Lower leg skin (tissue), 4 donors: Measurements from ENCODE around the gene TP53RK. TPM values are rescaled to one million over a fixed set of nuclear protein-coding genes. Genes with fewer than 3 reads are reported as not detected.
A peak's percentile ranks its signal among the peaks of the same experiment; 100 is the strongest.

Experiments used
- DNase-seq, 2 donors: peaks; one replicate each; pipeline ENCODE4 v3.0.0-alpha.2; 2019; ENCODE audit warnings: low spot score in 2 of 2
- H3K4me3 ChIP-seq: fragments of 200-600 bp; sonication (generic); 2 replicates; pipeline ENCODE4 v1.5.1; 2017; ENCODE audit warnings: mild to moderate bottlenecking, low read depth; ENCODE audit not compliant: poor library complexity, severe bottlenecking
- CTCF ChIP-seq, 3 donors: fragments of 450-650 bp; IDR thresholded peaks; one replicate each; pipeline ENCODE4 v1.5.1; 2016; ENCODE audit warnings: antibody characterized with exemption in 3 of 3, mild to moderate bottlenecking in 3 of 3, moderate library complexity in 2 of 3
- POLR2A ChIP-seq, 2 donors: fragments of 450-650 bp; IDR thresholded peaks; one replicate each; pipeline ENCODE4 v1.6.1; 2016 to 2017; ENCODE audit warnings: antibody characterized with exemption in 2 of 2, mild to moderate bottlenecking in 1 of 2, moderate library complexity in 1 of 2
- WGBS, 2 donors: methylation state at CpG; one replicate each; pipeline ENCODE4 v1.1.5; 2018; 5-methylcytosine and 5-hydroxymethylcytosine counted together
- intact Hi-C: fragments of 100-400 bp; cut with DNase I; formaldehyde crosslinking; loops from one replicate; pipeline ENCODE4 v1.15.0; 2023; ENCODE audit warnings: low total_unique reads
- total RNA-seq, 4 donors: library from RNA; depleted of rRNA; stranded (reverse); fragments of >200 nt; gene quantifications; one replicate each; pipeline ENCODE4 v1.1.0, GENCODE V29; 2016

The TP53RK gene
- total RNA-seq, 4 donors from 2014 or later: 19.5 to 28.6 (median 24.0) TPM

GRCh38 chr20:46717818-46718541 is 28.7 kb upstream of the TP53RK start:
- WGBS, 2 donors: 86 to 87% methylated on average over 9 of the region's 9 CpGs
- DNase-seq: no peak
- intact Hi-C loops: no loop called here
- TF ChIP-seq CTCF (IDR thresholded peaks at IDR 0.05) (no peak), POLR2A (IDR thresholded peaks at IDR 0.05) (no peak)
- no peak overlapping the region for H3K4me3 ChIP-seq

DNA sequence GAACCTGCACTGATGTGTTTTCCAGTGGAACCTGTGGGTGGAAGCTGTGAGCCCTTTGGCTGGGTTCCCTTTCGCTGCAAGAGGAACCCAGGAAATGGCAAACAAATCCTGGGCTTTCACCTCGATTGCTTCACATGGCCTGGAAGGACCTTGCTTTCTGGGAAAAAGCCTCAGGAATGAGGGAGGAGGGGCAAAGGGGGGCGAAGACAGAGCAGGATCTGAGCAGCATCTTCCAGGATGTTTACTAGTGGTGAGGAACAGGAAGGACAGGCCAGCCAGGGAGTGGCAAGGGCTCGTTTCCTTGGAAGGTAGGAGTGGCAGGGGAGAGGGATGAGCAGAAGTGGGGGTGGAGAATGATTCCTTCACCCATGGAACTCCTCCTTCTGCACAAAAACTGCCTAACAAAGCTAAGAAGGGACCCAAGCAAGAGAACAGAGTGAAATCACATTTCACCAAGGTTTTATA is 26.1 kb upstream of the TP53RK start:
- WGBS, 2 donors: 19 to 26% methylated on average over 4 of the region's 4 CpGs
- peak; percentile 49 to 90 for DNase-seq
- TF ChIP-seq CTCF (IDR thresholded peaks at IDR 0.05) (no peak), POLR2A (IDR thresholded peaks at IDR 0.05) (no peak)
- H3K4me3 ChIP-seq: no peak overlapping the region
- intact Hi-C loops: no loop called here

- 57 to 61% methylated on average over 15 of the region's 15 CpGs for WGBS, 2 donors
- intact Hi-C loops: no loop called here
- no peak for TF ChIP-seq POLR2A (IDR thresholded peaks at IDR 0.05)
- no peak for TF ChIP-seq CTCF (IDR thresholded peaks at IDR 0.05)
- H3K4me3 ChIP-seq: no peak overlapping the region
- no peak for DNase-seq
These were observed 25.0 kb upstream of the TP53RK start for GRCh38 chr20:46713957-46714834.

GRCh38 chr20:46712056-46712636 is 22.9 kb upstream of the TP53RK start:
- WGBS, 2 donors: 77 to 84% methylated on average over 5 of the region's 5 CpGs
- TF ChIP-seq POLR2A (IDR thresholded peaks at IDR 0.05): no peak
- no peak overlapping the region for H3K4me3 ChIP-seq

GRCh38 chr20:46710153-46710913 is 21.1 kb upstream of the TP53RK start:
- DNase-seq: peak in 1 of 2 donors; percentile 68
- TF ChIP-seq CTCF (IDR thresholded peaks at IDR 0.05) (no peak), POLR2A (IDR thresholded peaks at IDR 0.05) (no peak)
- intact Hi-C loops: no loop called here
- 45 to 49% methylated on average over 22 of the region's 22 CpGs for WGBS, 2 donors
- H3K4me3 ChIP-seq: peak overlapping the region; percentile 41

More at GRCh38 chr20:46712056-46712636, 22.9 kb upstream of the TP53RK start:
- intact Hi-C loops: no loop called here
- peak in 1 of 2 donors; percentile 59 for DNase-seq
